Measurements from ENCODE around the gene DUOX2. TPM values are rescaled to one million over a fixed set of nuclear protein-coding genes. Genes with fewer than 3 reads are reported as not detected.

DUOX2 gene
- 10 to 100 TPM in 1 of 3 donors, 1 to 10 TPM in 2; 3.1 to 40.1 (median 5.1) TPM for total RNA-seq
- long read RNA-seq, donor 1, partial matches to known transcripts, result 1 of 1 reads
- long read RNA-seq, donor 1, other reads (novel, unspliced or antisense), result 0 of 1 reads
- long read RNA-seq, donor 2, partial matches to known transcripts, result 1 of 4 reads
- long read RNA-seq, donor 2, other reads (novel, unspliced or antisense), result 3 of 4 reads

GRCh38 chr15:45114076-45114750 is at the start of gene DUOX2, which contains the start of gene DUOXA2:
Gene DUOX2 (minus strand): TSS chr15:45114172. CDS start chr15:45113411, 761 bp downstream.
Gene DUOXA2 (plus strand): TSS chr15:45114326. CDS start chr15:45114606, 280 bp downstream.
- TF ChIP-seq CTCF (IDR thresholded peaks at IDR 0.05), result no peak
- H3K4me1 ChIP-seq (ENCODE audit: low read depth), result peaks cover 6% of the 10 kb centered on the region
- no peak within 1 kb of the TSS for H3K4me3 ChIP-seq
- peak; percentile 59 for ATAC-seq
- intact Hi-C loops (cut with DNase I, micrococcal nuclease), result no loop called here
- no peaks in the 10 kb centered on the region for H3K9me3 ChIP-seq
- no peaks in the 10 kb centered on the region for H3K36me3 ChIP-seq (ENCODE audit: low read depth)
- DNase-seq, result no peak

- no peak for TF ChIP-seq CTCF (IDR thresholded peaks at IDR 0.05)
- no peaks in the 10 kb centered on the region for H3K36me3 ChIP-seq (ENCODE audit: low read depth)
- intact Hi-C loops (cut with DNase I, micrococcal nuclease), result loop anchor here in 1 of 2 donors (10.0 kb wide), 1 partner anchor 221 kb away; no protein-coding TSS in a partner anchor
Observed at GRCh38 chr15:45163508-45163856, 49.5 kb upstream of the DUOX2 start.

DNA sequence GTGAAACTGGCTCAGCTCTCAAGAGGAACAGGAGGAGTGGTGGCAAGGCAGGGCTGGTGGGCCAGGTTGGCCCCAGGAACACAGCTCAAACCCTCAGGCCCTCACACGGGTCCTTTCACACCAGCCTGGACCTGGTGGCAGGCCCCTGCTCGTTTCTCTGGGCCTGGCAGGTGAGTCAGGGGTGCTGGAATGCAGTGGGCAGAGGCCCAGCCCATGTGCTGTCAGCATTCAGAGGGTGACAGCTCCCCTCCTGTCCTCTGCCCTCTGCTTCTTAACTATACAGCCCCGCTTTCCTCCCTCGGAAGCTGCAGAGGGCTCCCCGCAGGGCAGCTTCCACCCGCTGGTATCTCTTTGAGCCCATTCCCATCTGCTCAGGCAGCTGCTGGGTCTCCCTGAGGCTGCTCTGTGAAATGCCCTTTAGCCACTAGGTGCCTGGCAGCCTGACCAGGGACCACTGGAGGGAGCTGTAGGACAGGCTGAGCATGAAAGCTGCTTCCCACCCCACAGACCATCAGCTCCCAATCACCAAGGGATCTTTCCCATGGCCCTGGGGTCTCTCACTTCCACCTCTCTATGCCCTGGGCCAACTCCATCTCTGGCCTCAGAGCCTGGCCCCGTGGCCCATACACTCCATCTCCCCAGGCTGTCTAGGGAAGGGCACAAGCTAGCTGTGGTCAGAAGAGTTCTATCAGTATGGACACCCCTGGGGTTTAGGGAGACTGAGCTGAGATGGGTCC is 49.0 kb upstream of the DUOX2 start:
- no peaks in the 10 kb centered on the region for H3K9me3 ChIP-seq
- intact Hi-C loops (cut with DNase I, micrococcal nuclease), result loop anchor here in 1 of 2 donors (10.0 kb wide), 1 partner anchor 222 kb away; no protein-coding TSS in a partner anchor
- no peaks in the 10 kb centered on the region for H3K36me3 ChIP-seq (ENCODE audit: low read depth)
- peaks cover 6% of the 10 kb centered on the region for H3K4me1 ChIP-seq (ENCODE audit: low read depth)
- TF ChIP-seq CTCF (IDR thresholded peaks at IDR 0.05), result peak; percentile 77
- no peak overlapping the region for H3K4me3 ChIP-seq
- ATAC-seq (peak; percentile 63), DNase-seq (peak in 2 of 3 donors; percentile 83 to 89)

More at GRCh38 chr15:45163508-45163856, 49.5 kb upstream of the DUOX2 start:
- Histone ChIP-seq H3K4me1 (ENCODE audit: low read depth) (peaks cover 6% of the 10 kb centered on the region), H3K9me3 (no peaks in the 10 kb centered on the region), H3K4me3 (no peak overlapping the region)
- ATAC-seq, result no peak
- DNase-seq, result no peak

- no peak for DNase-seq
- no peaks in the 10 kb centered on the region for H3K9me3 ChIP-seq
- H3K4me1 ChIP-seq (ENCODE audit: low read depth), result peaks cover 6% of the 10 kb centered on the region
- no peak for TF ChIP-seq CTCF (IDR thresholded peaks at IDR 0.05)
- no peaks in the 10 kb centered on the region for H3K36me3 ChIP-seq (ENCODE audit: low read depth)
- no peak overlapping the region for H3K4me3 ChIP-seq
- intact Hi-C loops (cut with DNase I, micrococcal nuclease), result loop anchor here in 1 of 2 donors (10.0 kb wide), 1 partner anchor 223 kb away; no protein-coding TSS in a partner anchor
- no peak for ATAC-seq
Observed at GRCh38 chr15:45161666-45162065, 47.7 kb upstream of the DUOX2 start.

GRCh38 chr15:45157974-45158373 is 44.0 kb upstream of the DUOX2 start:
- Histone ChIP-seq H3K4me1 (ENCODE audit: low read depth) (no peaks in the 10 kb centered on the region), H3K9me3 (no peaks in the 10 kb centered on the region), H3K4me3 (no peak overlapping the region), H3K36me3 (ENCODE audit: low read depth) (no peaks in the 10 kb centered on the region)
- intact Hi-C loops (cut with DNase I, micrococcal nuclease), result no loop called here
- TF ChIP-seq CTCF (IDR thresholded peaks at IDR 0.05), result no peak
- DNase-seq, result no peak
- ATAC-seq, result no peak

All from mucosa of descending colon (tissue), 3 donors.